ES-I3 (cell line): ENCODE measurements around the gene SEMA3B.

Experiments used
- H3K36me3 ChIP-seq: 2 replicates; pipeline ENCODE4 v1.6.1; 2013; ENCODE audit warnings: mild to moderate bottlenecking, low read length, control low read depth, moderate library complexity; ENCODE audit not compliant: insufficient read depth
- H3K4me1 ChIP-seq: 2 replicates; pipeline ENCODE4 v1.6.1; 2013; ENCODE audit warnings: mild to moderate bottlenecking, control low read depth, low read length; ENCODE audit not compliant: insufficient read depth
- H3K9ac ChIP-seq: 2 replicates; pipeline ENCODE4 v1.6.1; 2013; ENCODE audit warnings: low read depth, mild to moderate bottlenecking, low read length, moderate library complexity
- H3K9me3 ChIP-seq: 2 replicates; pipeline ENCODE4 v1.6.1; 2013; ENCODE audit warnings: mild to moderate bottlenecking, low read length, moderate library complexity; ENCODE audit not compliant: control insufficient read depth, insufficient read depth

The SEMA3B gene

DNA sequence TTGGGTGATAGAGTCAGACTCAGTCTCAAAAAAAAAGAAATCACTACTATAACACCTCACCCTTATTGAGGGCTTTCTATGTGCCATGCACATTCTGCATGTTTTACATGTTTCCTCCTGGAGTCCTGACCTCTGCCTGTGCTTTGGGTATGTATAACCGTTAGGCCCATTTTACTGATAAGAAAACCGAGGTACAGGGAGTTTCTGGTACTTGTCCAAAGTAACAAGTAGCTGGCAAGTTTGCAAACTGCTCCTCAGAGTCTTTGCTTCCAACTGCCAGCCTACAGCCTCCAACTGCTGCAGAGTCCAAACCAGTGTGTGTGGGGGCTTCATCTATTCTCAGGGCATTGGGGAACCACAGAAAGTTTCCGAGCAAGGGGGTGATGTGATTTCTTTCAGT, 36.6 kb upstream of the SEMA3B start:
- Histone ChIP-seq H3K4me1 (peaks cover 10% of the 10 kb centered on the region), H3K9ac (no peak overlapping the region), H3K36me3 (no peaks in the 10 kb centered on the region)

DNA sequence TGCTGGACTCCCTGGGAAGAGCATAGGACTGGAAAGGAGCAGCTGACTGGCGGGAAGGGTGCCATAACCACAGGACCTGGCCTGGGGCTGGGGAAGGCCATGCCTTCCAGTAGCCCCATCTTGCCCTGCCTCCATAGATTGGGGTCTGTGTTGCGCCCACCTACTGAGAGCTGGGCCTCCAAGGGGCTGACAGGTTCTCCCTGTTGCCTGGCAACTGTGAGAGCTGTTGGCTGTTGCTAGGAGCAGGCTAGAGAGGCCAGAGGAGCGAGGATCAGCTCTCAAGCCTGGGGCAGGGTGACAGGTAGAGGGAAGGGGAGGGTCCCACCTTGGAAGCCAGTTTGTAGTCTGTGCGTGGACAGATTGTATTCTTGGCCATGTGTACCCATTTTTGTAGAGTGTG, 35.8 kb upstream of the SEMA3B start:
- Histone ChIP-seq H3K4me1 (peaks cover 10% of the 10 kb centered on the region), H3K9me3 (no peaks in the 10 kb centered on the region), H3K36me3 (no peaks in the 10 kb centered on the region), H3K9ac (no peak overlapping the region)

More for the DNA sequence above, 36.6 kb upstream of the SEMA3B start:
- no peaks in the 10 kb centered on the region for H3K9me3 ChIP-seq

GRCh38 chr3:50235716-50236483, 33.0 kb upstream of the SEMA3B start, which contains the start of gene GNAI2:
Gene GNAI2, plus strand, starts transcription at chr3:50236204. Its CDS starts 132 bp downstream, at chr3:50236336.
- Histone ChIP-seq H3K36me3 (no peaks in the 10 kb centered on the region), H3K9me3 (no peaks in the 10 kb centered on the region), H3K4me1 (peaks cover 16% of the 10 kb centered on the region), H3K9ac (peak within 1 kb of the TSS; percentile 94)

DNA sequence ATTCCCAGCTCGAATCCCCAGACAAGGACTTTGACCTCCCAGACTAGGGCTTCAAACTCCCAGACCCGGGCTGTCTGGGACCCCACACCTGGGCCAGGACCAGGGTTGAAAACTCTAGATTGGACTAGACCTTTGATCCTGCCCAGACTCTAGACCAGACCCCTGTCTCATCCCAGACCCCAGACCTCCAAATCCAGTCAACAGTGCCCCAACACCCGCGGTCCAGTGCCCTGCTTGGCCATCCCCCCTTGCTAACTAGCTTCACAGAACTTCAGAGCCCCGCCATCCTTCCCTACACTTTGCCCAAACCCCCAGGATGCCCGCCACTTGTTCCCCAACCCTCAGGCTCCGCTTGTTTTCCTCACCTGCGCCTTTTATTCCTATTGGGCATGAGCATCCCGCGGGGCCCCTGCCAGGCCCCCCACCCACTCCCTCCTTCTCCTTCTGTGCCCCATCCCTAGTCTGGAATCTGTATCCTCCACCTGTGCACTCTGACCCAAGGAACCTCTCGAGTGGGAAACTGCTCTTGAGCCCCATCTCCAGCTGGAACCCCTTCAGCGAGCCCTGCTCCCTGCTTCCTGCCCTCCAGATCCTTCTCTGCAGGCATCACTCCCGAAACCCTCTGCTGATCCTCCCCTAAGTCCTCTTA, 32.3 kb upstream of the SEMA3B start:
- Histone ChIP-seq H3K9me3 (no peaks in the 10 kb centered on the region), H3K4me1 (peaks cover 21% of the 10 kb centered on the region), H3K9ac (peak overlapping the region; percentile 94), H3K36me3 (no peaks in the 10 kb centered on the region)

- Histone ChIP-seq H3K36me3 (no peaks in the 10 kb centered on the region), H3K9ac (peak overlapping the region; percentile 94), H3K9me3 (no peaks in the 10 kb centered on the region), H3K4me1 (peaks cover 27% of the 10 kb centered on the region)
These were observed 31.8 kb upstream of the SEMA3B start for GRCh38 chr3:50237133-50237651.

DNA sequence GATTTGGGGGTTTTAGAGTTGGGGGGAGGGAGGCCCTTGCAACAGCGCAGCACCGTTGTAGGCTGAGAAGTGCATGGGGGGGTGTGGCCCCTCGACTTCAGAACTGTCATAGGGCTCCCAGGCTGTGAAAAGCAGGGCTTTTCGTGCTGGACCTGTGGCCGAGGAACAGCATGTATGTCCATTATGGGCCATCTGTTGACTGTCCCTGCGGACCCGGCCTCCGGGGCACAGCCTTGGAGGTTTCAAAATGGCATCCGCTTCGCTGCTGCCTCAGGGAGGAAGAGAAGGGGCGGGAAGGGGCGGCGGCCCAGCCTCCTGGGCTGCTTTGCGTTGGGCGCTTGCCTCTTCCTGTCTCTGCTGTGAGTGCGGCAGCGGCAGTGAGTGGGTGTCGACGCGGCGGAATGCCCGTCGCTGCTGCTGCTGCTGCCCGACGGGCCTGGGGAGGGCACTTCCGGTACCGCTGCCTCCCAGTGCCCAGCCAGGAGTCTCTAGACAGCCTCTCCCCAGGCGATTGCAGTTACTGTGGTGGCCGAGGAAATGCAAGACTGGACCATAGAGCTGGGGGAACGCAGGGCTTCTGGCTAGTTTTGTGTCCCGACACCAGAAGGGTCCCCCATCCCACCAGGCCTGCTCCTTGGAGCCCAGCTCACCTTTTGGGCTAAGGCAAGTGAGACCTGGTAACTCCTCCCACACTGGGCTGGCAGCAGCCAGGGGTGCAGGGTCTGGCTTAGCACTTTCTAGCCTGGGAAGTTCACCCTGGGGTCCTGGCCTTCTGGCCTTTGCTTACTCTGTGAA, 31.0 kb upstream of the SEMA3B start:
- H3K9ac ChIP-seq = peak overlapping the region; percentile 94
- no peaks in the 10 kb centered on the region for H3K9me3 ChIP-seq
- no peaks in the 10 kb centered on the region for H3K36me3 ChIP-seq
- peaks cover 34% of the 10 kb centered on the region for H3K4me1 ChIP-seq

DNA sequence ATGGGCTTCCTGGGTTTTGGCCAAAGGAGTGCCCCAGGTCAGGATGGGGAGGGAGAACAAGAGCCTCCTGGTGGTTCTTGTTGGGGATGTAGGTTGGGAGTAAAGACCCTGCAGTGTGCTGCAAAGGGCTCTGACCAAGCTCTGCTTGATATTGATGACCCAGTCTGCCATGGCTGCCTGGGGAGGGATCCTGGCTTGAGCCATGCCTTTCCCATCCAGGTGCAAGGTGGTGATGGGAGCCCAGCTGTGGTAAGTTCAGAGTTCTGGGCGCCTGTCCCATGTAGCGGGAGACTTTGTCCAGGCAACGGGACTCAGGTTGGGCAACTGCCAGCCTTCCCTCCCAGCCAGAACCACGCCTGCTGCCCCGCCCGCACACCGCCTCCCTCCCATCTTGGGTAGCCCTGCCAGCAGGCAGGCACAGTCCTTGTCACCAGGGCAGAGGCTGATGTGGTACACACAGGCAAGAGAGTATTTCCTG, 30.4 kb upstream of the SEMA3B start:
- Histone ChIP-seq H3K9me3 (no peaks in the 10 kb centered on the region), H3K4me1 (peaks cover 41% of the 10 kb centered on the region), H3K9ac (peak overlapping the region; percentile 94), H3K36me3 (no peaks in the 10 kb centered on the region)

DNA sequence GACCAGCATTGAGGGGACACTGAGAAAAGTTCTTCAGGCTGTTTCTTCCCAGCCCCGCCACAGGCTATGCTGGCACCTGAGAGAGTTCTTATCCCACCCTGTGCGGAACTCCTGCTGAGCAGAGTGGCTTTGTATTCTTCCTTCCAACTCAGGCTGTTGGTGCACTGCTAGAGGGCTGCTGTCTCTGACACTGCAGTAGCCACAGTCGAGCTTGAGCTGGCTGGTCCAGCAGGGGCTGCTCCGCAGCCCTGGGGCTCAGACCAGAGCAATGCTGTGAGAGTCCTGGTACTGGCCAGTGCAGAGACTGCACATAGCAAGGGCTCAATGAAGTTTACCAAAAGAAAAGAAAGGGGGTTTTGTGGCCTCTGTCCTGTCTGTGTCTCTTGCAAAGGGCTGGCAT, 29.3 kb upstream of the SEMA3B start:
- H3K9ac ChIP-seq = no peak overlapping the region
- H3K4me1 ChIP-seq = peaks cover 42% of the 10 kb centered on the region
- H3K36me3 ChIP-seq = no peaks in the 10 kb centered on the region; the same call in 1 of the 2 replicates
- no peaks in the 10 kb centered on the region for H3K9me3 ChIP-seq

GRCh38 chr3:50241163-50241562, 27.8 kb upstream of the SEMA3B start:
- Histone ChIP-seq H3K9me3 (no peaks in the 10 kb centered on the region), H3K36me3 (no peaks in the 10 kb centered on the region; the same call in 1 of the 2 replicates), H3K9ac (peak overlapping the region; percentile 33; the same call in 1 of the 2 replicates), H3K4me1 (peaks cover 49% of the 10 kb centered on the region)

GRCh38 chr3:50241713-50242380, 27.1 kb upstream of the SEMA3B start:
- Histone ChIP-seq H3K36me3 (no peaks in the 10 kb centered on the region; the same call in 1 of the 2 replicates), H3K9ac (peak overlapping the region; percentile 33; the same call in 1 of the 2 replicates), H3K9me3 (no peaks in the 10 kb centered on the region), H3K4me1 (peaks cover 55% of the 10 kb centered on the region)

GRCh38 chr3:50242381-50242770, 26.6 kb upstream of the SEMA3B start:
- peaks cover 61% of the 10 kb centered on the region for H3K4me1 ChIP-seq
- H3K9ac ChIP-seq = no peak overlapping the region
- H3K9me3 ChIP-seq = no peaks in the 10 kb centered on the region

DNA sequence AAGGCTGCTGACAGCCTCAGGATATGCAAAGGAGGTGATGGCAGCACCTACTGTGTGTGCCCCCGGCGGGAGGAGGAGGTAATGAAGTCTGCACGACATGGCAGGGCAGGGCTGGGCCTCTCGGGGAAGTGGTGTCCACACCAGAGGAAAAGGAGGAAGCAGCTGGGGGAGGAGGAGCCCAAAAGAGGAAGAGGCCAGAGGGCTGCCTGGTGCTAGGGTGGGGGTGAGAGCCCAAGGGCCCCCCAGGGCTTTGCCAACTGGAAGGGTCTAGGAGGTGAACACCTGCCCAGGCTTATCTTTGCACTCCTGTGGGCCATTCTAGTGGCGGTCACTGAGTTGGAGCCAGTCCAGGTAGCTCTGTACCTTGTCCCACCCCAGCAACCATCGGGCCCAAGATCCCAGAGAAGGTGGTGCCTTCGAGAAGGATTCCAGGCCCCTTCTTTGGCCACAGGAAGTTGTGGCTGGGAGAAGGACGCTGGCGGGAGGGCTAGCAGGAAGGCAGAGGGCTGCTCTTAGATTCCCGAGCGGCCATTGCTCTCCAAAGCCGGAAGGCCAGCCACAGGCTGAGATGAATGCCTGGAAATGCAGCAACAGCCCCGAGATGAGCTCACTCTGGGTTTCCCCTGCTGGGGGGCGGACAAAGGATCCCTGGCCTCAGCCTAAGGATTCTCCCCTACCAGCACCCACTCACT, 25.9 kb upstream of the SEMA3B start:
- Histone ChIP-seq H3K36me3 (no peaks in the 10 kb centered on the region; the same call in 1 of the 2 replicates), H3K9ac (no peak overlapping the region), H3K4me1 (peaks cover 61% of the 10 kb centered on the region), H3K9me3 (no peaks in the 10 kb centered on the region)

More at GRCh38 chr3:50242381-50242770, 26.6 kb upstream of the SEMA3B start:
- no peaks in the 10 kb centered on the region; the same call in 1 of the 2 replicates for H3K36me3 ChIP-seq

DNA sequence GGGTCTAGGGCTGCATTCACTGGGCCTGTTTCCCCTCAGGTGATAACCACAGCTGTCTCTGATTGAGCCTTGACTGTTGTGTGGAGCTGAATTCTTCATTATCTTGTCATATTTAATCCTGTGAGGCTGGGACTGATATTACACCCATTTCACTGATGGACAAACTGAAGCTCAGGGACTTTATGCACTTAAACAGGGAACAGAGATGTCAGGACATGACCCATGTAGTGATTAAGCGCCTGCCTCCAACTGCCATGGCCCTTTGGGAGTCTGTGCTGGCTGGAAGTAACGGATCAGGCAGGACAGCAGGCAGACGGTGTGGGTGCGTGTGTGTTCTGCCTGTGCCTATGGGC, 25.4 kb upstream of the SEMA3B start:
- H3K36me3 ChIP-seq = no peaks in the 10 kb centered on the region; the same call in 1 of the 2 replicates
- peaks cover 61% of the 10 kb centered on the region for H3K4me1 ChIP-seq
- H3K9me3 ChIP-seq = no peaks in the 10 kb centered on the region
- H3K9ac ChIP-seq = no peak overlapping the region
